ENCODE measurements around the gene KRTAP10-4.
"Not testable (repeated sequence)": the region's sequence is repeated elsewhere in the genome, so short reads cannot be mapped to it uniquely, and the experiment has no call there.

The KRTAP10-4 gene

DNA sequence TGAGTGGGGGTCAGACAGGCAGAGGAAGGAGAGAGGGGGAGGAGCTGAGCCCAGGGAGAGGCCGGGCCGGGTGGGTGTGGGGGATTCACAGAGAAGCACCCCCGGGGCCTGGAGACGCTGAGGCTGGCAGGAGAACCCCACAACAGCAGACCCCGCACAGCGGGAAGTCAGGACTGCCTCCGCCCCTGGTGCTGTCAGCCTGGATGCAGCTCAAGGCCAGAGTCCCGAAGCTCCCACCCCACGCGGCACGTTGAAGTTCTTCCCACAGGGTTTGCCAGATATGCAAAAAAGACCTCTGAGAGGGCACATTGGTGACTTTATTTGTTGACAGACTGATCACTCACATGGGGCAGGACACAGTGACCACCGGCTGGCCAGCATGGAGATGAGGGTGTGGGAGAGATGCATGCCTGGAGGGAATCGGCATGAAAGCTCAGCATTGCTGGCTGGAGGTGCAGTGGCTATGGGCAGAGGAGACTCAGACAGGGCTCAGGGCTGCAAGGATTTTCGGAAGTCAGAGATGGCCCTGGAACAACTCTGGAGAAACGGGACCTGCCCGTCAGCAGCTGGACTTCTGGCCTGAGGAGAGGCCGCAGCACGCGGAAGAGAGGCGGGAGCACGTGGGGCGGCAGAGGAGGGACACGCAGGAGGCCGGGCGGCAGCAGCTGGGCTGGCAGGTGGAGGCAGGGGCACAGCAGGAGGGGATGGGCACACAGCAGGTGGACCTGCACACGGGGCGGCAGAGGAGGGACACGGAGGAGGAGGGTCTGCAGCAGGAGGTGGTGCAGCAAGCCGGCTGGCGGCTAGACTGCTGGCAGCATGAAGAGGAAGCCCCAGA is 15.8 kb upstream of the KRTAP10-4 start:
- DNase-seq (ENCODE audit: low spot score): peak; percentile 20

DNA sequence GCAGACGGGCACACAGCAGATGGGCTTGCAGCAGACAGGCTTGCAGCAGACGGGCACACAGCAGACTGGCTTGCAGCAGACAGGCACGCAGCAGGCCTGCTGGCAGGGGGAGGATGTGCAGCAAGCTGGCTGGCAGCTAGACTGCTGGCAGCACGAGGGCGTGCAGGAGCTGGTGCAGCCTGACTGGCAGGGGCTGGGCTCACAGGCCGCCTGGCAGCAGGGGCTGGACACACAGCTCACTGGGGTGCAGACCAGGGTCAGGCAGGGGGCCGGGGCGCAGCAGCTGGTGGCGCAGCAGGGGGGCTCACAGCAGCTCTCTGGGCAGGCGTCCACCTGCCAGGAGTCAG is 15.2 kb upstream of the KRTAP10-4 start:
- DNase-seq (ENCODE audit: low spot score): not testable (repeated sequence)

DNA sequence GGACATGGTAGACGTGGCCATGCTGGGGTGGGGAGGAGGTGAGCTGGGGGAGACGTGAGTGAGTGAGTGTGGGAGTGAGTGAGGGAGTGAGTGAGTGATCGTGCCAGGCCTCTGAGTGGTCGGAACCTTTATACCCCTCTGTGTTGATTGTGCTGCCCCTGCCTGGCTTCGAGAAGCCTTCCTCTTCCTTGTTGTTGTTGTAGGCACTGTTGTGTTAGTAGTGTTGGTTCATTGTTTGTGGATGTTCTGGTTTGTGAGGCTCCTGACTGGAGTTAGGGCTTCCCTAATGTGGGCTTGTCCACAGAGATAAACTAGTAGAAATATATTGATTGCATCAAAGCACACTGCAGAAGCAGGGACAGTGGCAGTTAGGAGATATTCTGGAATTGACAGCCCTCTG is 14.8 kb upstream of the KRTAP10-4 start, which contains the start of gene KRTAP10-3:
Gene KRTAP10-3, minus strand, starts transcription at position 101 of the 400 bp plus-strand sequence. Its CDS starts 80 bp downstream, at position 21.
- no peak for DNase-seq (ENCODE audit: low spot score)

DNA sequence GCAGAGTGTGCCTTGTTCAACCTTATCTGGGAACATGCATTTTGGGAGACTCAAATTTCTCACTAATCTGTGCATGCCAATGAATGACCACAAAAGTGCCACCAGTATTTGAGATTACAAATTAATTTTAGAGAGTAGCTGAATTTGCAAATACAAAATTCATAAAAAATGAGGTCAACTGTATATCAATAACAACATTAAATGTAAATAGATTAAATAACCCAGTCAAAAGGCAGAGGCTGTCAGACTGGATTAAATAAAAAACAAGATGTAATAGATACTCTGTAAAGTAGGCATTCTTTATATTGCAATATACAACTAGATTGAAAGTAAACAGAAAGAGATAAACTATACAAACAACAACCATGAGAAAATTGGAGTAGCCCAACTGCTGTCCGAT is 9.4 kb upstream of the KRTAP10-4 start:
- no peak for DNase-seq (ENCODE audit: low spot score)

DNA sequence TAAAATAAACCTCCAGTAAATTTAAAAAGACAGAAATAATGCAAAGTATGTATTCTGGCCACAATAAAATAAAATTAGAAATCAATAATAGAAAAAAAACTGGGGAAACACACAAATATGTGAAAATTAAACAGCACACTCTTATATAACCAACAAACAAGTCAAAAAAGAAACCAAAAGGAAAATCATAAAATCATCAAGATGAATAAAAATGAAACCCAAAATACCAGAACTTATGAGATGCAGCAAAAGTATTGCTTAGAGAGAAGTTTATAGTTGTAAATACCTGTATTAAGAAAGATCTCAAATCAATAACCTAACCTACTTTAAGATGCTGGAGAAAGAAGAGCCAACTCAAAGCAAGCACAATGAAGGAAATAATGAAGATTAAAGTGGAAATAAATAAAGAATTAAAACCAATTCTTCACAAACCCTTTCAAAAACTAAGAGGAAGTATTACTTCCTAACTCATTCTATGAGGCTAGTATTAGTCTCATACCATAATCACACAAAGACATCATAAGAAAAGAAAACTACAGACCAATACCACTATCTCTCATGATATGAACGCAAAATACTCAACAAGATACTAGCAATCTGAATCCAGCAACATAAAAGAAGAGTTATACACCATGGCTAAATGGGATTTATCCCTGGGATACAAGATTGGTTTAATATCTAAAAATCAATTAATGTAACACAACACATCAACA is 8.5 kb upstream of the KRTAP10-4 start:
- no peak for DNase-seq (ENCODE audit: low spot score)

DNA sequence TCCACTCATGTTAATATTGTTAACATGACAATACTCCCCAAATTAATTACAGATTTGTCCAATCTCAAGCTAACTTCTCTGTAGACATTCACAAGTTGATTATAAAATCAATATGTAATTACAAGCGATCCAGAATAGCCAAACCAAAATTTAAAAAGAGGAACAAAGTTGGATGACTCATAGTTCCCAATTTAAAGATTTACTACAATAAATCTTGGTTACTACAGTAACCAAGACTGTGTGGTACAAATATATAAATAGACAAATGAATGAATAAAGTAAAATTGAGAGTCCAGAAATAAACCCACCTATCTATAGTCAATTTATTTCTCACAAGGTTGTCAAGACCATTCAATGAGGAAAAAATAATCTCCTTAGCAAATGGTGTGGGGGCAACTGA is 7.1 kb upstream of the KRTAP10-4 start:
- DNase-seq (ENCODE audit: low spot score): no peak

DNA sequence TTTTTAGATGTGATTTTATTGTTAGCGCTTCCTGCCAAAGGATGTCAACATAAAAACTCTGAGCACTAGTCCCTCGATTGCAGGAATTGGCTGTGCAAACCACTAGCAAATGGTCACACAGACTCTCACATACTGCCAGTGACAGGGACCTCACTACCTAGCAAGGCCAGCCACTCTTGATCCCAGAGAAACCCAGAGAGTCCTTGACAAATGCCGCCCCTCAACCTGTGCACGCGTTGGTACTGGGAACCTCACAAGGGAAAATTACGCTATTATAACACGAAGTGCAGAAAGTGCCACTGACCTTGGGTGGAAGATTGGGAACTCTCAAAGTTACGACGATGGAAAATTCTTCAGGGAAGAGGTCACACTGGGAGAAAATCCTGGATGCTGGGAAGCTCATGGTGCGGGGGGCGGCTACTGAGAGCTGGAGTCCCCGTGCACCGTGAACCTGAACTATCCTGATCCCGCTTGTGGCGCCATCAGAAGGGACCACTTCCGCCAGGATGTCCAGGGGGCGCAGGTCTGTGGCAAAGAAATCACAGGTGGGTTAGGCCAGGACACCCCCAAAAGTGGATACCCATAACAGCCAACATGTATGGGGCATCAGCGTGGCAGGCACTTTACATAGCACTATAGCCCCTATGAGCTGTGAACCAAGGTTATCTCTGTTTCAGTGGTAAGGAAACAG is 5.9 kb upstream of the KRTAP10-4 start:
- DNase-seq (ENCODE audit: low spot score): peak; percentile 14

DNA sequence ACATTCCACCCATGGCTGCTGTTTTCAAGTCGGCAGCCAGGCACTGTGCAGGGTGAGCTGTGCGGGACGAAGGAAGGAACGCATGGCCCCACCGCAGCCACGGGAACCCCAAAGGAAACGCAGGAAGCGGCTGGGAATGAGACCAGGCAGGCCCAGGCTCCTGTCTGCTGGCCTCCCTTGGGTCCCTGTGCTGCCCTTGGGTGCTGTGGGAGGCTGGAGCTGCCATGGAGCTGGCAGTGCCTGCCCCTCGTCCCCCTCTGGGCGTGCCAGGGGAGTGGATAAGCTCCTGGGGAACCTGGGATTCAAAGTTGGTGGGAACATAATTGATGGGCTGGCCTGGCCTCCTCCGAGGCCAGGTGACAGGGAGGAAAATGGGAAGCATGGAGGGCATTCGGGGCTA is 5.3 kb upstream of the KRTAP10-4 start:
- peak; percentile 24 for DNase-seq (ENCODE audit: low spot score)

DNA sequence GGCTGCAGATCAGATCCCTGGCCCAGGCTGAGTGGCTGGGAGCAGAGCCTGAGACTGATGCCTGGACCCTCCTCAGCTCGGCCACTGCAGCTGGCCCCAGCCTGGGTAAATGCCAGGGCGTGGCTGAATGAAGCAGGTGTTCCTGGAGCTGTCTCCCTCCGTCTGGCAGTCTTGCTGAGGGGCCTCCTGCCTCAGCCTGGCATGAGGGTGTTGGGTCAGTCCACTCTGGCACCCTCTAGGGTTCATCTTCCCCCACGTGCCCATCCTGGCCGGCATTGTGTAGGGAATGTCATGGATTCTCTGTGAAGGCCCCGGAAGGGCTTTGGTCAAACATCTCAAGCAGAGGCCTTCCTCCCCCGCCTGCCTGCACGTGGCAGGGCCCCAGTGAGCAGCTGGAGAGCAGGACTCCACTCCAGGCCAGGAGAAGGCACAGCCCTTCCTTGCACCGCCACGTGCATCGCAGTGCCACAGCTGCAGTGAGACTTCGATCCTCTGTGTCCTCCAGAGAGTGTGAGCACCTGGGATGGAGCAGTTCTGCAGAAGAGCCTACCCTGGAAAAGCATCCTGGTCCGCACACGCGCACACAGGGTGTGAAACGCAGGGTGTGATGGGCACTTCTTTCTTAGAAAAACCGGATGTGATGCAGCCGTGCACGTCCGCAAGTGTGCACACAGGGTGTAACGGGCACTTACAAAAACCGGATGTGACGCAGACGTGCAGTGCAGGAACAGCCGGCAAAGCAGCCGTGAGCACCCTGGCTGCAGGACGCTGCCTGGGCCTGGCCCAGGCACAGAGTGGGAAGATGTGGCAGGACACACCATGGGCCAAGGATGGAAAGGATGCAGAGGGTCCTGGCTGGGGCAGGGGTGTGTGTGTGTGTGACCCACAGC is 4.6 kb upstream of the KRTAP10-4 start:
- DNase-seq (ENCODE audit: low spot score): peak; percentile 23

DNA sequence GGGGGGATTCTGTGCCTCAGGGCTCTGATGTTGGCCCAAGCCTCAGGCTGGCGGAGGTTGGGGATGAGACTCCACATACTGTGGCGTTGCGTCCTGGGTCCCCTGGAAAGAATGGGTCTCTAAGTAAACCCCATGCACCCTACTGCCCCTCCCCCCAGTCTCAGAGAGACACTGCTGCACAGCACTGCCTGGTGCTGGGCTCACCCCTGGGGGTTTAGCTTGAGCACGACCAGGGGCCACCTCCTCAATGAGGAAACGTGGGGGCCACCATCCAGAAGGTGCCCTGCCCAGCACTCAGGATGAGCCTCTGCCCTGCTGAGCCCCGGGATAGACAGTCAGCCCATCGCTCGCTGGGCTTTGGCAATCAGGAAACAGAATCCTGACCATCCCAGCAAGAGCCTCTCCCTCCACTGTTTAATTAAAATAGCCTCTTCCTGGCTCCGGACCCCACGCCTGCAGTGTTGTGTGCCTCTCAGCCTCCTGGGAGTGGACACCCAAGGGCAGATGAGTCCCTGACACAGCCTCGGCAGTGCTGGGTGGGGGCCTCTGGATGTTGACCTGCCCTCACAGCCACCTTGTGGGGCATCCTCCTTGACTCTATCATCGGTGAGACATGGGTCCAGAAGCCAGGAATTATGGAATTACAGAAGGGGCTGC is 3.5 kb upstream of the KRTAP10-4 start:
- peak; percentile 17 for DNase-seq (ENCODE audit: low spot score)

DNA sequence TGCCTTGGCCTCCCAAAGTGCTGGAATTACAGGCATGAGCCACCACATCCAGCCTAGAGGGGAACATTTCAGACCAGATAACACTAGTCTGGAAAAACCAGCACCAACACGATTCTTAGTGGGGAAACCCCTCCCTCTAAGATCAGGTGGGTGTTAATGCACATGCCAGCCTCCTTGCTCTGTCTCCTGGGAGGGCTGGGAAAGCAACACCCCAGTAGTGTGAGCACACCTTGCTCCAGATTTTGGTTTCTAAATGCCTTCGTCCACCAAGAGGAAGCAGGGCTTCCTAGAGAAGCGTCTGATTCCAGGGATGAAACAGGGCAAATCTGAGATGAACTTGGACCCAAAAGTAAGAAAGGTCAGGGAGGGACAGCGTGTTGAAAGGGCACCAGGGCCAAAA is 2.2 kb upstream of the KRTAP10-4 start:
- DNase-seq (ENCODE audit: low spot score): no peak

DNA sequence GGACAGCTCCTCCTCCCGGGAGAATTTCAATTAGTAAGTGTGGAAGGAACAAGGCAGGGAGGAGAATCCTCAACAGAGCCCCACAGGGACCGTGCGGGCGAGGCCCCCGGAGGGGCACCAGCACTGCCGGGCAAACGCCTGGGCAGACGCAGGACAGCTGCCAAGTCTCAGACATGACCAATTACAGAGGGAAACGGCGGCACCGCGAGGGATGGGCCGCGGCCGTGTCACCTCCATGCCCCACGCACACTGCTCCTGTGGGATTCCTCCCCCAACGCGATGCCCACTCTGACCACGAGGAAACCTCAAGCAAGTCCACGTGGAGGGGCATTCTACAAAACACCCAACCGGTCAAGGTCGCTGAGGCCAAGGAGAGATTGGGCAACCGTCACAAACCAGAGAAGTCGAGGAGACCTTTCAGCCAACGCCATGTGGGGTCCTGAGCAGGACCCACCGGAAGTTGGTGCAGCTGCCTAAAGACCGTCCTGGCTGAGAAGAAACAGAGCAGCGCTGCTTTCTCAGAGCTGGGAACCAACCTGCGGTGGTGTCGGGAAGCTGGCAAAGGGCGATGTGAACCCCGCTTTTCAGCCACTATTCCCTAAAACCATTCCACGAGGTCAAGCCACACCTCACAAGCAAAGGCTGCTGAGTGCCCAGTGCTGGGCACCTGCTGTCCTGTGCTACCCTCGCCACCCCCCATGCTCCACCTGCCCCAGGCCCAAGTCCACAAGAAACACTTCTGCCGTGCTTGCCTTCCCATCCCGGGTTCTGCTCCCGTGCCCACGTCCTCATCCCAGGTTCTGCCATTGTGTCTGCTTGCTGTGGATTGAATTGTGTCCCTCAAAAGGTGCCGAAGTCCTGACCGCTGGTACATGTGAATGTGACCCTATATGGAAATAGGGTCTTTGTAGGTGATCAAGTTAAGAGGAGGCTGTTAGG is 1.4 kb upstream of the KRTAP10-4 start:
- peak; percentile 27 for DNase-seq (ENCODE audit: low spot score)

DNA sequence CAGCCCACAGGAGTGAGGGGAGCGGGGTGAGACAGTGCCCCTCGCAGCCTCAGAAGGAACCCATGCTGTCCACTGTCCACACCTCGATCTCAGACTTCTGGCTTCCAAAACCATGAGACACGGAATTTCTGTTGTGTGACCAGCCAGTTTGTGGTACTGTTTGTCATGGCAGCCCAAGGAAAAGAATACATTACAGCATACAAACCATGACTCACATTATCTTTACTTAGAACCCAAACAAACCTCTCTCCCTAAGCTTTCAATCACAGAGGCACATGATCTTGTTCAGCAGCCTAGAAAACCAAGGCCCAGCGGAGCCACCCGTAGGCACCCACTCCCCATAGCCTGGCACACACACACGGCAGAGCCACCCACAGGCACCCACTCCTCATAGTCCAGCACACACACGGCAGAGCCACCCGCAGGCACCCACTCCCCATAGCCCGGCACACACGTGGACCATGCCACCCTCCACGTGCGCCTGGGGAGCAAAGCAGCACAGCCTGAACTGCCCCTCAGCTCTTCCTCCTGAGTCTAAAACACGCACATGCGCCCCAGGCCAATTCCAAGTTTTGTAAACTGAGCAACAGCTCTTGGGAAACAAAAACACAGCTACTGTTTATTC is 458 bp upstream of the KRTAP10-4 start:
- peak; percentile 25 for DNase-seq (ENCODE audit: low spot score)

DNA sequence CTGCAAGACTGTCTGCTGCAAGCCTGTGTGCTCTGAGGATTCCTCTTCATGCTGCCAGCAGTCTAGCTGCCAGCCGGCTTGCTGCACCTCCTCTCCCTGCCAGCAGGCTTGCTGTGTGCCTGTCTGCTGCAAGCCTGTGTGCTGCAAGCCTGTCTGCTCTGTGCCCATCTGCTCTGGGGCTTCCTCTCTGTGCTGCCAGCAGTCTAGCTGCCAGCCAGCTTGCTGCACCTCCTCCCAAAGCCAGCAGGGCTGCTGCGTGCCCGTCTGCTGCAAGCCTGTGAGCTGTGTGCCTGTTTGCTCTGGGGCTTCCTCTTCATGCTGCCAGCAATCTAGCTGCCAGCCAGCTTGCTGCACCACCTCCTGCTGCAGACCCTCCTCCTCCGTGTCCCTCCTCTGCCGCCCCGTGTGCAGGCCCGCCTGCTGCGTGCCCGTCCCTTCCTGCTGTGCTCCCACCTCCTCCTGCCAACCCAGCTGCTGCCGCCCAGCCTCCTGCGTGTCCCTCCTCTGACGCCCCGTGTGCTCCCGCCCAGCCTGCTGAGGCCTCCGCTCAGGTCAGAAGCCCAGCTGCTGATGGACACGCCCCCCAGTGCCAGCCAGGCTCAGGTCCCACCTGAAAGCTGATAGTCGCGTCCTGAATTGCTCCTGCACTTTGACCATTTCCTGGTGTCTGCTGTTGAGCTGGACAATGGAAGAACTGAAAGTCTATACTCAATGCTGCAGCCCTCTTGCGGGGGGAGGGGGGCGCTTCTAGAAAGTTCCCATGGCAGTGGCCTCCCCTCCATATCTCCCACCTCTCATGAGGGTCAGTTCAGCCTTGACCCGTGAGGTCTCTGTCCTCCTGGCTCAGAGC is 1.2 kb downstream of the KRTAP10-4 start:
- DNase-seq (ENCODE audit: low spot score): no peak

DNA sequence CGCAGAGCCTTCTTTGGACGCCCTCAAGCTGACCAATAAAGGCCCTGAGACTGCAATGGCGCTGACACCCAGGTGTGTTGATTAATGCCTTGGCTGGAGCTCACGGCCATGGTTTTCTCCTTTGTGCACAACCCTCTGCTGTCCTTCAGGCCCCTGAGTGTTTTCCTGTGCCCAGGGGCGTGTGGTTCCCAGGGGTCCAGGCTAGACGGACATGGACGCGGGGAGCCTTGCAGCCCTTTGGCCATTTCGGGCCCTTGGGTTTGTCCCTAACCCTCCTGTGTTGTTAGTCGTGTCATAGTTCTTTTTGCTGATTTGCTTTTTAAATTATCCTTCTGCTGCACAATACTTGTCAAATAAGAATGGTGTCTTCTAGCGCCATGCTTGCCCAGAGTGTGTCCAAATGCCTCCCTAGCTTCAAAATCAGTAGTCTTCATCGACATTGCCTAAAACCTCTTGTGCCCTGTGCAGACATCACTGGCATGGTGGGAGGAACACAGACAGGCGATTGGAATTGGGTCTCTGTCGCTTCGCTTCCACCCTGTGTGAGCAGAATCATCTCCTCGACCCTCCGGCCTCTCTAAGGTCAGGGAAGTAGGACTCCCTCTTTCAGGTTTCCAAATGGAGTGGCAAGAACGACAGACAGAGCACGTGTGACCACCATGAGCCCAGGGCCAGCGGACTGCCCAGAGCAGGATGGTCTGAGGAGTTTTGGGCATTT is 1.9 kb downstream of the KRTAP10-4 start:
- DNase-seq (ENCODE audit: low spot score): no peak

DNA sequence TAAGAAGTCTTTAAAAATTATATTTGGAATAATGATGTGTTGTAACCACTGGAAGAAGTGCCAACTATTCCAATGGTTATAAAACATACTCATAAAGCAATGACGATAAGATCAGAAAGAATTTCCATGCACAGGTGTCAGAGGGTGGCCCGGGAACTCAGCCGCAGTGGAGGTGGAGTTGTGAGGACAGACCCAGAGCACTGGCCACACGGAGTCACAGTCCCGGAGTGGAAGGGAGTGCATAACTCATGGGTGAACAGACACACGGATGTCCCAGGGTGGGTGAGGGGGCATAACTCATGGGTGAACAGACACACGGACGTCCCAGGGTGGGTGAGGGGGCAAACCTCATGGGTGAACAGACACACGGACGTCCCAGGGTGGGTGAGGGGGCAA is 2.5 kb downstream of the KRTAP10-4 start:
- DNase-seq (ENCODE audit: low spot score): no peak

DNA sequence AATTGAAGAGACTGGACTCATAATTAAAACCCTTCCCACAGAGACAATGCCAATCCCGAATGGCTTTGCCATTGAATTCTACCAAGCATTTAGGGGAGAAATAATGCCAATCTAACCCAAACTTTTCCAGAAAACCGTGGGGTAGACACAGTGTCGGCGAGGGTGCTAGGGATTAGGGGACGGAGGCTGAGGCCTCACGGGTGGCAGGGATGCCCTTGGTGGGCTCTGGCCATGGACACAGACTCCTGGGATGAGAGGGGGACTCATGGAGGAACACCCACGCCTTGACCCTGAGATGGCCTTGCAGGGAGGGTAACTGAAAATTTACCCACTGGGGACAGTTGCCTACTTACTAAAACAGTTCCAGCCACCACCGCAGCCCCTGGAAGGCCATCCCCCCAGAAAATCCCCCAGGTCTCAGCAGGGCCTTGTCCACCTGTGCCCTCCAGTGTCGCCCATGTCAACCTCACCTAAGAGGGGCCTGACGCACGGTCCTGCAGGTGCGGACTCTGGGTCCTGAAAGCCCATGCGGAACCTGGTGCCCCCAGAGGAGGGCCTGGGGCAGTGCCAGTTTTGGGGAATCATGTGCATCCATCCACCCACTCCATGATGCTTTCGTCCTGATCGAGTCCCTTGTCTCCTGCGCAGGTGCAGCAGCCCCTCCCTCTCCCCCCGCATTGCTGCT is 5.0 kb downstream of the KRTAP10-4 start:
- DNase-seq (ENCODE audit: low spot score): no peak
